ENCODE data around the gene DUSP3. TPM values are rescaled to one million over a fixed set of nuclear protein-coding genes. Genes with fewer than 3 reads are reported as not detected.

Gene DUSP3
- 78.6 TPM for total RNA-seq

- peak; percentile 41 to 74 (median 71) for DNase-seq (ENCODE audit: low read depth in 2 of 3, low spot score in 2 of 3)
Measured at GRCh38 chr17:43778337-43779144, at the start of gene DUSP3. TSS of gene DUSP3 (minus strand) at chr17:43778977. CDS start at chr17:43778924, 53 bp downstream.

GRCh38 chr17:43827596-43827995 is 48.8 kb upstream of the DUSP3 start:
- DNase-seq (ENCODE audit: low read depth in 2 of 3, low spot score in 2 of 3) = no peak

GRCh38 chr17:43826206-43826605 is 47.4 kb upstream of the DUSP3 start:
- DNase-seq (ENCODE audit: low read depth in 2 of 3, low spot score in 2 of 3) = no peak

GRCh38 chr17:43825567-43825966 is 46.8 kb upstream of the DUSP3 start:
- DNase-seq (ENCODE audit: low read depth in 2 of 3, low spot score in 2 of 3) = no peak

- DNase-seq (ENCODE audit: low read depth in 2 of 3, low spot score in 2 of 3) = no peak
Measured at GRCh38 chr17:43823350-43824084, 44.7 kb upstream of the DUSP3 start.

GRCh38 chr17:43822570-43823190 is 43.9 kb upstream of the DUSP3 start:
- no peak for DNase-seq (ENCODE audit: low read depth in 2 of 3, low spot score in 2 of 3)

- no peak for DNase-seq (ENCODE audit: low read depth in 2 of 3, low spot score in 2 of 3)
Measured at GRCh38 chr17:43820759-43821158, 42.0 kb upstream of the DUSP3 start.

- no peak for DNase-seq (ENCODE audit: low read depth in 2 of 3, low spot score in 2 of 3)
Measured at GRCh38 chr17:43818966-43819365, 40.2 kb upstream of the DUSP3 start.

GRCh38 chr17:43817826-43818225 is 39.0 kb upstream of the DUSP3 start:
- no peak for DNase-seq (ENCODE audit: low read depth in 2 of 3, low spot score in 2 of 3)

GRCh38 chr17:43816336-43817320 is 37.9 kb upstream of the DUSP3 start:
- no peak for DNase-seq (ENCODE audit: low read depth in 2 of 3, low spot score in 2 of 3)

GRCh38 chr17:43814714-43815113 is 35.9 kb upstream of the DUSP3 start:
- DNase-seq (ENCODE audit: low read depth in 2 of 3, low spot score in 2 of 3) = no peak

GRCh38 chr17:43814026-43814425 is 35.2 kb upstream of the DUSP3 start:
- no peak for DNase-seq (ENCODE audit: low read depth in 2 of 3, low spot score in 2 of 3)

- DNase-seq (ENCODE audit: low read depth in 2 of 3, low spot score in 2 of 3) = no peak
Measured at GRCh38 chr17:43813386-43813785, 34.6 kb upstream of the DUSP3 start.

GRCh38 chr17:43812396-43813265 is 33.9 kb upstream of the DUSP3 start:
- DNase-seq (ENCODE audit: low read depth in 2 of 3, low spot score in 2 of 3) = no peak

GRCh38 chr17:43810823-43811222 is 32.0 kb upstream of the DUSP3 start:
- no peak for DNase-seq (ENCODE audit: low read depth in 2 of 3, low spot score in 2 of 3)

- DNase-seq (ENCODE audit: low read depth in 2 of 3, low spot score in 2 of 3) = no peak
Measured at GRCh38 chr17:43810226-43810715, 31.5 kb upstream of the DUSP3 start.

- DNase-seq (ENCODE audit: low read depth in 2 of 3, low spot score in 2 of 3) = no peak
Measured at GRCh38 chr17:43809121-43809520, 30.3 kb upstream of the DUSP3 start.

GRCh38 chr17:43808076-43808475 is 29.3 kb upstream of the DUSP3 start:
- no peak for DNase-seq (ENCODE audit: low read depth in 2 of 3, low spot score in 2 of 3)

GRCh38 chr17:43805117-43805516 is 26.3 kb upstream of the DUSP3 start:
- DNase-seq (ENCODE audit: low read depth in 2 of 3, low spot score in 2 of 3) = no peak

Measured in hematopoietic multipotent progenitor cell (in vitro differentiated cells).